Daoy (cell line): ENCODE data around the gene ABCC4. TPM values are rescaled to one million over a fixed set of nuclear protein-coding genes. Genes with fewer than 3 reads are reported as not detected.
"Not testable (repeated sequence)": the region's sequence is repeated elsewhere in the genome, so short reads cannot be mapped to it uniquely, and the experiment has no call there.

Source experiments
- DNase-seq: peaks from one replicate; pipeline ENCODE4 v3.0.0-alpha.2; 2015; ENCODE audit warnings: low read depth
- total RNA-seq: library from RNA; depleted of rRNA; stranded (reverse); fragments of >200 nt; shearing (Covaris generic); gene quantifications from 2 replicates; pipeline ENCODE4 v1.2.3, GENCODE V29; 2014

Gene ABCC4
- total RNA-seq, 1 experiment from 2014 or later: 10.8 TPM

DNA sequence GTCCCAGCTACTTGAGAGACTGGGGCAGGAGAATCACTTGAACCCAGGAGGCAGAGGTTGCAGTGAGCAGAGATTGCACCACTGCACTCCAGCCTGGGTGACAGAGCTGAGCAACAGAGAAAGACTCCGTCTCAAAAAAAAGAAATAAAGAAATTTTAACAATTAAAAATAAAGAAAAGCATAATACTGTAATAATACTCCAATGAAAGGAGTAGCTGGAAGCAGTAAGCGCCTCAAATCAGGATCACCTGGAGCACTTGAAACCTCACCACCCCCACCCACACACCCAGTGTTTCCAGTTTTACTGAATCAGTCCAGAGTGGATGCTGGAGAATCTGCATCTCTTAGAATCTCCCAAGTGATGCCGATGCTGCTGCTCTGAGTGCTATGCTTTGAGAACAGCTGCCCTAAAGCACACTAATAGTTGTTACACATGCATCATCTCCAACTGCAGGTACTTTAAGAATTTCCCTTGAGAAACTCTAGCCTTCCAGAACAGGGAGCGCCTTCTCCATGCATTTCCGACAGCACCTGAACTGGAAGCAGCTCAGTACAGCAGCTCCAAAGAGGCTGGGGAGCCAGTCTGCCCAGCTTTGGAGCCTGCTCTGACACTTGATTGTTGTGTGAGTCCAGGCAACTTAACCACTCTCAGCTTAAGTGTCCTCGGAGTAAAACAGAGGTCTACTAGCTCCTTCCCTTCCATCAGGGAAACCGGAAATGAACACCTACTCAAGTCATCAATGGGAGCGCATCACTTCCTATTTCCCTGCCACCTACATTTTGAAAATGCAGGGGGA is 2.9 kb downstream of the ABCC4 start:
- DNase-seq: no peak

DNA sequence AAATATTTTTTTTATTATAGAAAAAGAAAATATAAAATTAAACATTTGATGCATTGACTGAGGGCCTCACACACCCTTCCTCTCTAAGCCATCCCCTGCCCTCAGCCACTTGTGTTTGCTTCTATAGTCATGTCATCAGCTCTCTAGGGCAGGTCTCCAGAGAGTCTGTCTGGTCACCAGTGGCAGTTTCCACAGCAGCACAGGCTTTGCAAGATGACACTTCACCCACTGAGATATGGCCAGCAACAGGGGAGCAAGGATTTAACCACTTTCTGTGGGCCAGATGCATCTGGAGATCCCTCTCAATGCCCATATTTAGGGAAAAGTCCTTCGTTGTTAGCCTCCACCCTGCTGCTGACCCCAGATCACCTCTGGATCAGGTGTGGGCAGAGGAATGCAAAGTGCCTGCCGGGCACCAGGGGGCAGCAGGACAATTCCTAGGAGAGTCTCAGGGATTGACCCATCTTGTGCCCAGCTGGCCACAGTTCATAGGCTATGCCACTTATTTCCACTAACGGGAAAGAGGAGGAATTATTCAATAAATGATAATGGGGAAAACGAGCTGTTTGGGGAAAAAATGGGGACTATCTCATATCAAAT is 4.8 kb downstream of the ABCC4 start:
- DNase-seq: peak; percentile 16

DNA sequence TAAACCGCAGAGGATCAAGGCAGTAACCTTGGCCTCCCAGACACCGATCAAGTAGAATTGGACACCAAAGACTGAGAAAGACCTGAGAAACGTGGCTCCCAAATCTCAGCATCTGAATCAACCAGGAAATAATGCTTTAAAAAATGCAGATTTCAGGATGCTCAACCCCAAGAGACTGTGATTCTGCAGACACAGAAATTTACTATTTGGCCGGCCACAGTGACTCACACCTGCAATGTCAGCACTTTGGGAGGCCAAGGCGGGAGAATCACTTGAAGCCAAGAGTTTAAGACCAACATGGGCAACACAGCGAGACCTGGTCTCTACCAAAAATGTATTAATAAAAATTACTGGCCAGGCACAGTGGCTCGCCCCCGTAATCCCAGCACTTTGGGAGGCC is 6.2 kb downstream of the ABCC4 start:
- peak; percentile 7 for DNase-seq

DNA sequence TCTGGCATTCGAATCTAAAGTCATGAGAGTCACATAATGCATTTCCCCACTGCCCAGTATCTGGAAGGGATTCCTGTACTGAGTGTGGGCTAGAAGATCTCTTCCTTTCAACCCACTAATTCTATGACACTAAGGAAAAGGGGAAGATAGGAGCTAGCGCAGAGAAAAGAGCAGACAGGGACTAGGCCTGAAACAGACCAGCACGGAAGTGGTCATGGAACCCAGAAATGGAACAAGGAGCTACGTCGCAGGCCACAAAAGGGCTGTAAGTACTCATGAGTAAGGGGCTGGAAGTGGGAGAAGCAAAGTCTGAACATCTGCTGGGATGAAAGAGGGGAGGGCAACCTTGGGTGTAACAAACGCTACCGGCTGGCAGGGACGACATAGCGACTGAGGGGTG is 8.6 kb downstream of the ABCC4 start:
- DNase-seq: no peak

- DNase-seq: not testable (repeated sequence)
Measured at GRCh38 chr13:95289901-95290300, 11.3 kb downstream of the ABCC4 start.

- peak; percentile 40 for DNase-seq
Measured at GRCh38 chr13:95289020-95289444, 12.2 kb downstream of the ABCC4 start.

- DNase-seq: no peak
Measured at GRCh38 chr13:95284436-95284835, 16.8 kb downstream of the ABCC4 start.

GRCh38 chr13:95279016-95279415 is 22.2 kb downstream of the ABCC4 start:
- no peak for DNase-seq

GRCh38 chr13:95276037-95276505 is 25.2 kb downstream of the ABCC4 start:
- no peak for DNase-seq

DNA sequence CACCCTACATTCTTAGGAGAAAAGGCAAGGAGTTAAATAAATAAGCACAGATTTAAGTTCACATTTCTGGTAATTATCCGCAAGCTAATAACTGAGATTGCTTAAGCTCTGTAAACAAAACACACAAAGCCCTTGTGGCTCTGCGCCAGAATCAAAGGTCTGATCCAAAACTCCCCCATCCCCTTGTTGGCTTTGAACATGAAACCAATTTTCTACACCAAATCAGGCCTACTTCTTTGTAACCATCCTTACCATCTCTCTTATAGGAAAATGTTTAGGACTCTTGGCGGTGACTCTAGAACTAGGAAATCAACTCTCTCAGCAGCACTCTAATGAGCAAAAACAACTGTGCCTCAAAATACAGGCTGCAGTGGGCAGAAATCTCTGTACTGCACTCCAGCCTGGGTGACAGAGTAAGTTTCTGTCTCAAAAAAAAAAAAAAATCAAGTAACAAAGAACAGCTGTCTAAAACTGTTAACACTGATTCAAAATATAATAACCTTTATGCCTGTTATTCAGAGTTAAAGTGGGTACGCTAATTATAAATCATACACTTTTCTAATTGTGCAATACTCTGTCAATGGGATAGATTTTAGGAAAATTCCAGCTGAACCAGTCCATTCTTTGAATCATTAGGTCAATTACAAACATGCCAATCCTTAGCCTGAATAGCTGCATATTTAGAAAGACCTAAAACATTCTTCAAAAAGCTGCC is 25.8 kb downstream of the ABCC4 start:
- no peak for DNase-seq

DNA sequence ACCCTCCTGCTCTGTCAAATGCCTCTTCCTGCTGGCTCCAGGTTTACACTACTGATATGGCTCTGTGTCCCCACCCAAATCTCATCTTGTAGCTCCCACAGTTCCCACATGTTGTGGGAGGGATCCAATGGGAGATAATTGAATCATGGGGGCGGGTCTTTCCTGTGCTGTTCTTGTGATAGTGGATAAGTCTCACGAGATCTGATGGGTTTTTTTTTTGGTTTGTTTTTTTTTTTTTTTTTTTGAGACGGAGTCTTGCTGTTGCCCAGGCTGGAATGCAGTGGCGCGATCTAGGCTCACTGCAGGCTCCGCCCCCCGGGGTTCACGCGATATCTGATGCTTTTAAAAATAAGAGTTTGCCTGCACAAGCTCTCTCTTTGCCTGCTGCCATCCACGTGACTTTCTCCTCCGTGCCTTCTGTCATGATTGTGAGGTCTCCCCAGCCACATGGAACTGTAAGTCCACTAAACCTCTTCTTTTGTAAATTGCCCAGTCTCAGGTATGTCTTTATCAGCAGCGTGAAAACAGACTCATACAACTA is 27.6 kb downstream of the ABCC4 start:
- DNase-seq: not testable (repeated sequence)

DNA sequence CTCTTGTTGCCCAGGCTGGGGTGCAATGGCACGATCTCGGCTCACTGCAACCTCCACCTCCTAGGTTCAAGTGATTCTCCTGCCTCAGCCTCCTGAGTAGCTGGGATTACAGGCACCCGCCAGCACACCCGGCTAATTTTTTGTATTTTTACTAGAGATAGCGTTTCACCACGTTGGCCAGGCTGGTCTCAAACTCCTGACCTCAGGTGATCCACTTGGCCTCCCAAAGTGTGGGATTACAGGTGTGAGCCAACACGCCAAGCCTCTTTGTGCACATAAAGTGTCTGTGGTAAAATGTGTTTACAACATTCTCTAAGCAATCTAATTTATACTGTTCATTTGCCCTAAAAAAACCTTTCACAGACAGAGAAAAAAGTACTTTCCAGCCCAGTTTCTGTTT is 29.2 kb downstream of the ABCC4 start:
- DNase-seq: not testable (repeated sequence)

- DNase-seq: no peak
Measured at GRCh38 chr13:95269756-95270155, 31.5 kb downstream of the ABCC4 start.

GRCh38 chr13:95268343-95269065 is 32.7 kb downstream of the ABCC4 start:
- not testable (repeated sequence) for DNase-seq

DNA sequence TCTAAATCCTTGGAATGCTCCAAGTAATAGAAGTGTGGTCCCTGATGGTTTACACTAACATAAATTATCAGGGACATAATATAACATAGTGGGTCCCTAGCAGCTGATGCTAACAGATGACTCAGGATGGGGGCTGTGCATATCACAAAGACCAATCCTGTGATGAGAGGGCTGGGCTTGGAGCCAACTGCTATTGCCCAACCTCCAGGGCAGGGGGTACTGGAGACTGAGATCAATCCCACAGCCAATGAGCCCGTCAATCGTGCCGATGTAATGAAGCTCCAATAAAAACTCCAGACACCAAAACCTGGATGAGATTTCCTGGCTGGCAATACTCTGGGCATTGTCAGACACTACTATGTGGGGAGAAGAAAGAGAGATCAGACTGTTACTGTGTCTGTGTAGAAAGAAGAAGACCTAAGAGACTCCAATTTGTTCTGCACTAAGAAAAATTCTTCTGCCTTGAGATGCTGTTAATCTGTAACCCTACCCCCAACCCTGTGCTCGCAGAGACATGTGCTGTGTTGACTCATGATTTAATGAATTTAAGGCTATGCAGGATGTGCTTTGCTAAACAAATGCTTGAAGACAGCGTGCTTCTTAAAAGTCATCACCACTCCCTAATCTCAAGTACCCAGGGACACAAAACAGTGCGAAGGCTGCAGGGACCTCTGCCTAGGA is 33.4 kb downstream of the ABCC4 start:
- peak; percentile 50 for DNase-seq

DNA sequence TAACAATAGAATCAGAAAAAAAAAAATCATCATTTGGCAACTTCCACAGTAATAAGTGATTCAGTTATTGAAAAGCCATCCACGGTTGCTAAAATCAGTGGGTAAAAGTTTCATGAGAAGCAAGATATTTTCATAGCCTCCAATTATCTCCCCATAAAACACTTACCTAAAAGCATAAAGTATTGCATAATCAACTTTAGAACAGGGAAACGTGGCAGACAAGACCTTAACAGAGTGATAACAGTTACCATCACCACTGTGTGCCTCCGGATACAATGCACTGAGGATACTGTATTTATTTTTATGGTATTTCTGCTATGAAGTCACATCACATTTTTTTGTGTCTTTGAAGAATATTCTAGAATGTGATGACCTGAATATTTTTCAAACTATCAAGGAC is 37.0 kb downstream of the ABCC4 start:
- DNase-seq: no peak

- no peak for DNase-seq
Measured at GRCh38 chr13:95262837-95263384, 38.3 kb downstream of the ABCC4 start.

DNA sequence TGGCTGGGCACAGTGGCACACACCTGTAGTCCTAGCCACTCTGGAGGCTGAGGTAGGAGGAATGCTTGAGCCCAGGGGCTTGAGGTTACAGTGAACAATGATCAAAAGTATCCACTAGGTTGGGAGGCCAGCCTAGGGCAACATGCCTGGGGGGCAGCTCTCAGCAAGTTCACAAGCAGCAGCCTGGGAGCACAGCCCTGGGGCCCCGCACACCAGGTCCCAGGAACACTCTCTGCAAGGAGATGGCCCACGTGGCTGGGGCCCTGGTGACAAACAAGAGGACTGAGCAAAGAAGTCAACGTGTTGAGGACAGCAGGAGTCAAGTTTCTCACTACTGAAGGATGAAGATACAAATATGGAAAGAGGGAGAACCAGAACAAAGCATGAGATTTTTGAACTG is 39.3 kb downstream of the ABCC4 start:
- DNase-seq: no peak

- no peak for DNase-seq
Measured at GRCh38 chr13:95260031-95260525, 41.2 kb downstream of the ABCC4 start.

GRCh38 chr13:95258619-95259194 is 42.5 kb downstream of the ABCC4 start:
- no peak for DNase-seq
